Measurements from ENCODE around the gene ATP9B. TPM values are rescaled to one million over a fixed set of nuclear protein-coding genes. Genes with fewer than 3 reads are reported as not detected.
"Not testable (repeated sequence)": the region's sequence is repeated elsewhere in the genome, so short reads cannot be mapped to it uniquely, and the experiment has no call there.

Gene ATP9B
- total RNA-seq, 8 experiments from 2014 or later, result 15.6 to 44.1 (median 21.6) TPM

DNA sequence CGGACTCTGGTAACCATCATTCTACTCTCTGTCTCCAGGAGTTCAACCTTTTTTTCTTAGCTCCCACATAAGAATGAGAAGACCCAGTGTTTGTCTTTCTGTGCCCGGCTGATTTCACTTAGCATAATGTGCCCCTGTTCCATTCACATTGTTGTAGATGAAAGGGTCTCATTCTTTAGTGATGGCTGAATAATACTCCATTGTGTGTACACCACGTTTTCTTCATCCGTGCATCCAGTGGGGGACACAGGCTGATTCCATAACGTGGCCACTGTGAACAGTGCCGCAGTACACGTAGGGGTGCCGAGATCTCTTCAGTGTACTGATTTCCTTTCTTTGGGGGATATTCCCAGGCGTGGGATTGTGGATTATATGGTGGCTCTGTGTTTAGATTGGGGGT, 254.3 kb downstream of the ATP9B start:
- peaks cover 8 to 13% of the 10 kb centered on the region in 2 donors for H3K4me1 ChIP-seq (replicated peaks in 1 of 2)
- ATAC-seq (replicated peaks in 6 of 8), result no peak
- in situ Hi-C loops (cut with MboI; ENCODE audit: low pct_unique_long_range_greater_than_20kb in 2 of 9, low sequenced_read_pairs in 9 of 9, unreplicated experiment in 9 of 9), result no loop called here
- H3K4me3 ChIP-seq, result no peak overlapping the region
- no peak overlapping the region for H3K27ac ChIP-seq
- 49 to 100% (median 80%) methylated on average over 1 to 9 of the region's 9 CpGs; no CpG with 5 or more reads in 1 of the 10 experiments for WGBS, 10 experiments

DNA sequence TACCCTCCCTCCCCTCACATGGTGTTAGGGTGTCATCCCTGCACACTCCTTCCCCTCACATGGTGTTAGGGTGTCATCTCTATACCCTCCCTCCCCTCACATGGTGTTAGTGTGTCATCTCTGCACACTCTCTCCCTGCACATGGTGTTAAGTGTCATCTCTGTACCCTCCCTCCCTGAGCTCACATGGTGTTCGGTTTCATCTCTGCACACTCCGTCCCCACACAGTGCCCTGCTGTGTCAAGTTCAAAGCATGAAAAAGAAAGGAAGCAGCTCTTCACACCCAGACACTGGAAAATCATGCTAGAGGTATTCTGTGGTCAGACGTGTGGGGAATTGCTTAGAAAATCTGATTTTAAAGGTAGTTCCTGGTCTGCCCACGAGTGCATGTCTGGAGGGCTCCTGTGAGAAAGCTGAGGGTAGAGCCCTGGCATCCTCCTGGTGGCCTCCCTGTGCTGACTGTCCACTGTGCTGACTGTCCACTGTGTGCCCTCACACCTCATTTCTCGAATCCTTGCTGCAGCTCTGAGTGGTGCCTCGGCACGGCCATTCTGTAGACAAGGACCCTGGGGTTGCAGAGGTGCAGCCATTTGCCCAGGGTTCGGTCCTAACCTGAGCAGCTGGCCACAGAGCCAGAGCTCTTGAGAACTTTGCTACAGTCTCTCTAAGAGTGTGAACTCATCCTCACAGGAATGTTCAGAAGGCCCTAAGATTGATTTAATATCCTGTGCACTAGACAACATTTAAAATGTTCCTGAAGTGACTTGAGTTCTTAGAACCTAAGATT, 257.4 kb downstream of the ATP9B start:
- Histone ChIP-seq H3K4me3 (no peak overlapping the region), H3K4me1 (replicated peaks in 1 of 2) (peaks cover 0 to 5% of the 10 kb centered on the region in 2 donors), H3K27ac (no peak overlapping the region)
- ATAC-seq (replicated peaks in 6 of 8), result no peak
- 60 to 95% (median 87%) methylated on average over 1 to 7 of the region's 8 CpGs; no CpG with 5 or more reads in 5 of the 10 experiments for WGBS, 10 experiments
- in situ Hi-C loops (cut with MboI; ENCODE audit: low pct_unique_long_range_greater_than_20kb in 2 of 9, low sequenced_read_pairs in 9 of 9, unreplicated experiment in 9 of 9), result no loop called here

DNA sequence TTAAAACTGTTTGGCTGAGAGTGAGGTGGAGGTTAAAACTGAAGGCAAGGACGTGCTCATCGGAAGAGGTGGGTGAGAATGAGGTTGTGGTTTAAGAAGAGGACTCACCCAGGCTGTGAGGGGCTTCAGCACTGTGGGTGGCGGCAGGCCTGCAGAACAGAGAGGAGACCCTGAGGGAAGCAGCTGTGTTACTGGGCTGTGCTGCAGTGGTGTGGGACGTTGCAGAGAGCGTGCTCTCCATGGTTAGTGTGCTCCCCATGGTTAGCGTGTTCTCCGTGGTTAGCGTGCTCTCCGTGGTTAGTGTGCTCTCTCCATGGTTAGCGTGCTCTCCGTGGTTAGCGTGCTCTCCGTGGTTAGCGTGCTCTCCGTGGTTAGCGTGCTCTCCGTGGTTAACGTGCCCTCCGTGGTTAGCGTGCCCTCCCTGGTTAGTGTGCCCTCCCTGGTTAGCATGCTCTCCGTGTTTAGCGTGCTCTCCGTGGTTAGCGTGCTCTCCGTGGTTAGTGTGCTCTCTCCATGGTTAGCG, 258.1 kb downstream of the ATP9B start:
- in situ Hi-C loops (cut with MboI; ENCODE audit: low pct_unique_long_range_greater_than_20kb in 2 of 9, low sequenced_read_pairs in 9 of 9, unreplicated experiment in 9 of 9), result no loop called here
- 90 to 100% (median 100%) methylated on average over 2 to 19 of the region's 26 CpGs; no CpG with 5 or more reads in 5 of the 10 experiments for WGBS, 10 experiments

DNA sequence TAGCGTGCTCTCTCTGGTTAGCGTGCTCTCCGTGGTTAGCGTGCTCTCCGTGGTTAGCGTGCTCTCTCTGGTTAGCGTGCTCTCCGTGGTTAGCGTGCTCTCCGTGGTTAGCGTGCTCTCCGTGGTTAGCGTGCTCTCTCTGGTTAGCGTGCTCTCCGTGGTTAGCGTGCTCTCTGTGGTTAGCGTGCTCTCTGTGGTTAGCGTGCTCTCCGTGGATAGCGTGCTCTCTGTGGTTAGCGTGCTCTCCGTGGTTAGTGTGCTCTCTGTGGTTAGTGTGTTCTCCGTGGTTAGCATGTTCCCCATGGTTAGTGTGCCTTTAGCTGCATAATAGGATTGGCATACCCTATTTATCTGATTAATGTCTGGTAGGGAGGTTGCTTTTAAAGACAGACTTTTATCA, 258.7 kb downstream of the ATP9B start:
- H3K27ac ChIP-seq; in situ Hi-C loops (cut with MboI; ENCODE audit: low pct_unique_long_range_greater_than_20kb in 2 of 9, low sequenced_read_pairs in 9 of 9, unreplicated experiment in 9 of 9); H3K4me3 ChIP-seq; ATAC-seq (replicated peaks in 6 of 8): not testable (repeated sequence)
- H3K4me1 ChIP-seq (replicated peaks in 1 of 2), result peaks cover 6 to 11% of the 10 kb centered on the region in 2 donors
- WGBS, 10 experiments, result 83 to 100% (median 90%) methylated on average over 1 to 11 of the region's 23 CpGs; no CpG with 5 or more reads in 5 of the 10 experiments

More for the DNA sequence above, 258.1 kb downstream of the ATP9B start:
- Histone ChIP-seq H3K4me3 (no peak overlapping the region), H3K27ac (no peak overlapping the region), H3K4me1 (replicated peaks in 1 of 2) (peaks cover 1 to 5% of the 10 kb centered on the region in 2 donors)
- ATAC-seq (replicated peaks in 6 of 8), result no peak

DNA sequence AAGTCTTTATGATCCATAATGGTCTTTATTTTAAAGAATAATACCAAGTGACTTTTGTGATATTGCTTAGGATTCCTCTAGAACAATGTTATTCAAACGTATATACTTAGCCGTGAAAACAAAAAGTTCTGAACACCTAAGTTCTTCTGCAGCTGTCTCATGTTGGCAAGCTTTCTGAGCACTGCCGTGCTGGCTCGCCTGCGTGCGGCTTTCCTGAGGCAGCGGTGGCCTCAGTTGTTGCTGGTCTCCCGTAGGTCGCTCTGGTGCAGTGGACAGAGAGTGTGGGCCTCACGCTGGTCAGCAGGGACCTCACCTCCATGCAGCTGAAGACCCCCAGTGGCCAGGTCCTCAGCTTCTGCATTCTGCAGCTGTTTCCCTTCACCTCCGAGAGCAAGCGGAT, 259.7 kb downstream of the ATP9B start:
- H3K4me1 ChIP-seq (replicated peaks in 1 of 2), result peaks cover 6 to 11% of the 10 kb centered on the region in 2 donors
- WGBS, 10 experiments, result 89 to 100% (median 96%) methylated on average over 1 to 12 of the region's 12 CpGs
- in situ Hi-C loops (cut with MboI; ENCODE audit: low pct_unique_long_range_greater_than_20kb in 2 of 9, low sequenced_read_pairs in 9 of 9, unreplicated experiment in 9 of 9), result no loop called here
- H3K27ac ChIP-seq, result no peak overlapping the region
- no peak for ATAC-seq (replicated peaks in 6 of 8)
- H3K4me3 ChIP-seq, result no peak overlapping the region

DNA sequence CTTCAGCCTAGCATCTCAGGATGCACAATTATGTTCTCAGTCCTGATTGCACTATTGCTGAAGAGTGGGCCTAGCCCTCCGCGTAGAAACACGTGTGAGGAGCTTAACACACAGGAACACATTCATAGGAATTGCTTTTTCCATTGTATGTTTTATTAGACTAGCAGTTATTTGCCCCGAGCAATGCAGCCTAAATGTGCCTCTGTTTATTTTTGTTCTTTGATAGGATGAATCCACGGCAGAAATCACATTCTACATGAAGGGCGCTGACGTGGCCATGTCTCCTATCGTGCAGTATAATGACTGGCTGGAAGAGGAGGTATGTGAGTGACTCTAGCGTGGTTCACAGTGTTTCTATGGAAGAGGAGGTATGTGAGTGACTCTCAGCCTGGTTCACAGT, 260.6 kb downstream of the ATP9B start:
- in situ Hi-C loops (cut with MboI; ENCODE audit: low pct_unique_long_range_greater_than_20kb in 2 of 9, low sequenced_read_pairs in 9 of 9, unreplicated experiment in 9 of 9), result no loop called here
- Histone ChIP-seq H3K4me3 (no peak overlapping the region), H3K27ac (no peak overlapping the region), H3K4me1 (replicated peaks in 1 of 2) (peaks cover 6 to 11% of the 10 kb centered on the region in 2 donors)
- WGBS, 10 experiments, result 80 to 100% (median 93%) methylated on average over 2 to 8 of the region's 9 CpGs; no CpG with 5 or more reads in 1 of the 10 experiments
- no peak for ATAC-seq (replicated peaks in 6 of 8)

DNA sequence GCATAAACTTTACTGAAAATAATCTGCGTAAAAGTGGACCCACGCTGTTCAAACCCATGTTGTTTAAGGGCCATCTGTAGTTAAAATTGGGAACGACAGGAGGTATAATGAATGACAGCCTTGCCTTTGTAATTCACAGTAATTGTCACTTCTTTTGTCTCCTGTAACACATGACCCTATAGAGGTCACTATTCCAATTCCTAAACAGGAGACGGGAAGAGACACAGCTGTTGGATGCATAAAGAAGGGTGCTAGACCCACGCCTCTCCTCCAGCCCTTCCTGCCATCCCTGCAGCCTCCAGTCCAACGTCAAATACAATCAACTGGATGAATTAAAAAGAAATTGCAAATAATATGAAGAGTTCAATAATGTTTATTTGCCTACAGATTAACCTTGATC, 263.5 kb downstream of the ATP9B start:
- in situ Hi-C loops (cut with MboI; ENCODE audit: low pct_unique_long_range_greater_than_20kb in 2 of 9, low sequenced_read_pairs in 9 of 9, unreplicated experiment in 9 of 9), result no loop called here

DNA sequence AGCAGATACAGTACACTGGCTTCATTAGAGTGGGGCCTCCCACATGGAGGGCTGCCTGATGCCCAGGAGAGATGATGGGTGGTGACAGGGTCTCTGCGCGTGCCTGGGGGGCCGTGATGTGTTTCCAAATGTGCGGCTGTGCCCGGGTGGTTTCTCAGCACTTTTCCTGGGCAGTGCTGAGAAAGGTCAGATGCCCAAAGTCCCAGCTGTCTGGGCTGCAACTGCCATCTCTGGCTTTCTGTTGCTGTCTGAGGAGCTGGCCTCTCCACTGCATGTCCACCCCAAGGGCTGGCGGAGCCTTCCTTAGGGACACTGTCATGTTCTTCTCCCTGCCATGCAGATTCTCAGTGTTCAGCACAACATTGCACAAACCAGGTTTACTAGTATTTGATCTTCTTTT, 263.9 kb downstream of the ATP9B start:
- 71 to 100% (median 100%) methylated on average over 1 to 4 of the region's 6 CpGs; no CpG with 5 or more reads in 4 of the 10 experiments for WGBS, 10 experiments
- in situ Hi-C loops (cut with MboI; ENCODE audit: low pct_unique_long_range_greater_than_20kb in 2 of 9, low sequenced_read_pairs in 9 of 9, unreplicated experiment in 9 of 9), result no loop called here
- no peak for ATAC-seq (replicated peaks in 6 of 8)

More for the DNA sequence above, 263.5 kb downstream of the ATP9B start:
- H3K4me1 ChIP-seq (replicated peaks in 1 of 2), result peaks cover 6 to 11% of the 10 kb centered on the region in 2 donors
- H3K27ac ChIP-seq, result no peak overlapping the region
- H3K4me3 ChIP-seq, result no peak overlapping the region
- peak in 4 of 8 experiments; percentile 19 to 69 (median 44) for ATAC-seq (replicated peaks in 6 of 8)
- 2 to 100% (median 38%) methylated on average over 1 to 6 of the region's 6 CpGs; no CpG with 5 or more reads in 1 of the 10 experiments for WGBS, 10 experiments

DNA sequence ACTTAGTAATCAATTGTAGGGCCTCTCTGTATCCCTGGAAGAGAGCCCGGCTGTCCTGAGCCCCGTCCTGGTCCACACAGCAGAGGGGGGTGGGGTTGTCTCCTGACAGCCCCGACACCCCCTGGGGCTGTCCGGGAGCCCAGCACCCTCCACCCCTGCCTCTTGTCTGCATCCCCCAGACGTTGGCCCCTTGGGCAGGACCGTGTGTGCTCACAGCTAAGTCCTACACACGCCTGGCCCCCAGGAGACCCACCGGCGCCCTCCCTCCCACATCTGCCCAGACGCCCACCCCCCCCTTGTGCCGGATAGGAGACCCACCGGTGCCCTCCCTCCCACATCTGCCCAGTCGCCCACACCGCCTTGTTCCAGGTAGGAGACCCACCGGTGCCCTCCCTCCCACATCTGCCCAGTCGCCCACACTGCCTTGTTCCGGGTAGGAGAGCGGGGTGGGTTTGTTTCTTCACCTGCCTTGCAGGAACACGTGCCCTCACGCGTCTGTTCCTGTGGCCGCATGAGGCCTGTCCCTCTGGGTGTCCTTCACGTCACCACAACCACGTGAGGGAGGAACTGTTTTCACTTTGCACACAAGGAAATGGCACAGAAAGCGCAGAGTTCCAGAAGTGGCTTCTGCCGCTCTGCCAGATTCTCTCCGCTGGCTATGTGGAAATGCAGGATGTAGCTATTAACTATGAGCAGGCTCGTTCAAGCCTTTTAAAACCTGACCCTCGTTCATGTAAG, 265.5 kb downstream of the ATP9B start:
- Histone ChIP-seq H3K27ac (no peak overlapping the region), H3K4me1 (replicated peaks in 1 of 2) (peaks cover 6 to 11% of the 10 kb centered on the region in 2 donors), H3K4me3 (no peak overlapping the region)
- WGBS, 10 experiments, result 40 to 100% (median 93%) methylated on average over 1 to 5 of the region's 29 CpGs; no CpG with 5 or more reads in 4 of the 10 experiments
- in situ Hi-C loops (cut with MboI; ENCODE audit: low pct_unique_long_range_greater_than_20kb in 2 of 9, low sequenced_read_pairs in 9 of 9, unreplicated experiment in 9 of 9), result no loop called here
- ATAC-seq (replicated peaks in 6 of 8), result no peak

More for the DNA sequence above, 263.9 kb downstream of the ATP9B start:
- peaks cover 6 to 11% of the 10 kb centered on the region in 2 donors for H3K4me1 ChIP-seq (replicated peaks in 1 of 2)
- no peak overlapping the region for H3K27ac ChIP-seq
- H3K4me3 ChIP-seq, result no peak overlapping the region

DNA sequence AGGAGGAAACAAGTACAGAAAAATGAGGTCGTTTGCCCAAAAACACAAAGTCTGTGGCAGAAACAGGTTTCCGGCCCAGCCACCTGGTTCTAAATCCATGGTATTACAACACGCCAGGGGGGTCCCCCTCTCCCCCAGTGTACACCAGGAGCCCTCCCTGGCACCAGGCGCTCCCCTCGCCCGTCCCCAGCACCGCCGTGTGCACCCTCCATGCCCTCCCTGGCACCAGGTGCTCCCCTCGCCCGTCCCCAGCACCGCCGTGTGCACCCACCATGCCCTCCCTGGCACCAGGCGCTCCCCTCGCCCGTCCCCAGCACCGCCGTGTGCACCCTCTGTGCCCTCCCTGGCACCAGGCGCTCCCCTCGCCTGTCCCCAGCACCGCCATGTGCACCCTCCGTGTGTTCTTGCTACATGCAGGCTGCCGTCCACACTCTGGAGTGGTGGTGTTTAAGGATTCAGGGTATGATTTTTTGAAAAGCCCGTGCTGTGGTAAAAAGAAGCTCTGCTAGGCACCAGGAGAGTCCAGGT, 266.7 kb downstream of the ATP9B start:
- WGBS, 10 experiments, result 87 to 100% (median 98%) methylated on average over 1 to 4 of the region's 23 CpGs; no CpG with 5 or more reads in 6 of the 10 experiments

DNA sequence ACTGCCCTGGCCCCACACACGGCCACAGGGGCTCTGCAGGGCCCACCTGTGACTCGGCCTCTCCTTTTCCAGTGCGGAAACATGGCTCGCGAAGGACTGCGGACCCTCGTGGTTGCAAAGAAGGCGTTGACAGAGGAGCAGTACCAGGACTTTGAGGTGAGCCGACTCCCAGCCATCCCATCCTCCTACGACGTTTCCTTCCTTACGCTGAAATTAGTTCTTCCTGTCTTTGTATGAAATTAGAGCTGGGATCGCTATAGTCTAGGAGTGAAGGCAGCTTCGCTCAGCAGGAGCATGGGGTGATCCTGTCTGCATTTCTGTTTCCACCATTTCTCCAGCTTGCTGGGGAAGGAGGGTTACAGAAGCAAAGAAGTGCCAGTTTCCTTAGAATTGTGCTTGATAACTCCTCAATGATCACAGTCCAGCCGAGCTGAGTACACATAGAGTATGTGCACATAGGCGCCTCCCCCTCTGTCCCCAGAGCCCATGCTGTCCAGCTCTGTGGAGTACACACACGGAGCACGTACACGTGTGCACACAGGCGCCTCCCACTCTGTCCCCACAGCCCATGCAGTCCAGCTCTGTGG, 267.5 kb downstream of the ATP9B start:
- Histone ChIP-seq H3K4me1 (replicated peaks in 1 of 2) (peaks cover 6% of the 10 kb centered on the region in 2 donors), H3K4me3 (no peak overlapping the region), H3K27ac (no peak overlapping the region)
- 80 to 97% (median 95%) methylated on average over 1 to 12 of the region's 20 CpGs; no CpG with 5 or more reads in 4 of the 10 experiments for WGBS, 10 experiments
- no peak for ATAC-seq (replicated peaks in 6 of 8)
- in situ Hi-C loops (cut with MboI; ENCODE audit: low pct_unique_long_range_greater_than_20kb in 2 of 9, low sequenced_read_pairs in 9 of 9, unreplicated experiment in 9 of 9), result no loop called here

More for the DNA sequence above, 266.7 kb downstream of the ATP9B start:
- in situ Hi-C loops (cut with MboI; ENCODE audit: low pct_unique_long_range_greater_than_20kb in 2 of 9, low sequenced_read_pairs in 9 of 9, unreplicated experiment in 9 of 9), result no loop called here
- no peak overlapping the region for H3K4me3 ChIP-seq
- no peak overlapping the region for H3K27ac ChIP-seq
- no peak for ATAC-seq (replicated peaks in 6 of 8)
- H3K4me1 ChIP-seq (replicated peaks in 1 of 2), result peaks cover 6 to 10% of the 10 kb centered on the region in 2 donors

DNA sequence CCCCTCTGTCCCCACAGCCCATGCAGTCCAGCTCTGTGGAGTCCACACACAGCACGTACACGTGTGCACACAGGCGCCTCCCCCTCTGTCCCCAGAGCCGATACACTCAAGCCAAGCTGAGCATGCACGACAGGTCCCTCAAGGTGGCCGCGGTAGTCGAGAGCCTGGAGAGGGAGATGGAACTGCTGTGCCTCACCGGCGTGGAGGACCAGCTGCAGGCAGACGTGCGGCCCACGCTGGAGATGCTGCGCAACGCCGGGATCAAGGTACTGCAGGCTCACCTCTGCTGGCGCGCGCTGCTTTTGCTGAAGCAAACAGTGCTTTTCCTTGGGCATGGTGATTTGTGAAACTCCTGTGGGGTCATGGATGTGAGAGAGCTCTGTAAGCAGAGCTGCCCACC, 268.0 kb downstream of the ATP9B start:
- 89 to 100% methylated on average over 1 to 12 of the region's 19 CpGs; no CpG with 5 or more reads in 8 of the 10 experiments for WGBS, 10 experiments
- in situ Hi-C loops (cut with MboI; ENCODE audit: low pct_unique_long_range_greater_than_20kb in 2 of 9, low sequenced_read_pairs in 9 of 9, unreplicated experiment in 9 of 9), result no loop called here
- ATAC-seq (replicated peaks in 6 of 8), result peak in 1 of 8 experiments; percentile 9

More for the DNA sequence above, 268.0 kb downstream of the ATP9B start:
- Histone ChIP-seq H3K4me3 (no peak overlapping the region), H3K4me1 (replicated peaks in 1 of 2) (peaks cover 5 to 6% of the 10 kb centered on the region in 2 donors), H3K27ac (no peak overlapping the region)

Measured in motor neuron (in vitro differentiated cells).